Panc1 (cell line): ENCODE measurements around the gene MIER2. TPM values are rescaled to one million over a fixed set of nuclear protein-coding genes. Genes with fewer than 3 reads are reported as not detected.

ENCODE experiments used
- ATAC-seq: fragments of 200-7000 bp; cut with Tn5 transposase; 2 replicates; pipeline ENCODE4 v1.9.1; 2020; ENCODE audit warnings: mild to moderate bottlenecking, moderate library complexity
- BruUV-seq: library from RNA; stranded (reverse); fragments of 400-500 nt; replicated peaks from 2 replicates; lab custom pipeline; 2021; lab: Mats Ljungman, UMichigan
- CTCF ChIA-PET: fragments of 300-600 bp; sonication (Branson Sonifier 250); formaldehyde crosslinking; loops from one replicate; lab custom pipeline; 2022; ENCODE audit warnings: antibody characterized with exemption; lab: Charles Lee
- POLR2A ChIA-PET: fragments of 300-600 bp; sonication (Branson Sonifier 250); formaldehyde crosslinking; loops from one replicate; lab custom pipeline; 2022; ENCODE audit warnings: antibody characterized with exemption; lab: Charles Lee
- DNase-seq: peaks from one replicate; pipeline ENCODE4 v3.0.0-alpha.2; 2010; ENCODE audit warnings: low read depth, low spot score
- H3K27ac ChIP-seq: 2 replicates; pipeline ENCODE4 v1.5.1; 2011; ENCODE audit warnings: mild to moderate bottlenecking, low read length, inconsistent platforms
- H3K27me3 ChIP-seq: fragments of 200-500 bp; sonication (Bioruptor generic); 2 replicates; pipeline ENCODE4 v1.6.0; 2014; ENCODE audit warnings: low read length, inconsistent platforms; ENCODE audit not compliant: control insufficient read depth, insufficient read depth
- H3K36me3 ChIP-seq: fragments of 200-500 bp; sonication (Bioruptor generic); 2 replicates; pipeline ENCODE4 v1.5.1; 2014; ENCODE audit warnings: inconsistent platforms, mild to moderate bottlenecking, low read length, moderate library complexity; ENCODE audit not compliant: control insufficient read depth, insufficient read depth
- H3K4me1 ChIP-seq: 2 replicates; pipeline ENCODE4 v1.5.1; 2011; ENCODE audit warnings: inconsistent platforms, mild to moderate bottlenecking, low read length, moderate library complexity; ENCODE audit not compliant: control insufficient read depth, insufficient read depth
- H3K4me3 ChIP-seq, 2 experiments: 2 replicates each; pipeline ENCODE4 v1.5.1; 2011 to 2012; ENCODE audit warnings: low read depth in 2 of 2, low read length in 2 of 2, mild to moderate bottlenecking in 2 of 2, inconsistent platforms in 1 of 2, moderate library complexity in 1 of 2
- H3K9me3 ChIP-seq: fragments of 200-500 bp; sonication (Bioruptor generic); 2 replicates; pipeline ENCODE4 v1.5.1; 2014; ENCODE audit warnings: low read depth, mild to moderate bottlenecking, inconsistent platforms, low read length, moderate library complexity; ENCODE audit not compliant: control insufficient read depth, insufficient read depth
- POLR2AphosphoS5 ChIP-seq: IDR thresholded peaks from 2 replicates; pipeline ENCODE4 v1.6.1; 2012; ENCODE audit warnings: mild to moderate bottlenecking, low read depth, low read length, moderate library complexity
- SIN3A ChIP-seq: IDR thresholded peaks from 2 replicates; pipeline ENCODE4 v1.6.1; 2012; ENCODE audit warnings: low read depth, mild to moderate bottlenecking, low read length, moderate library complexity, borderline replicate concordance; ENCODE audit not compliant: insufficient read depth
- TCF7L2 ChIP-seq: IDR thresholded peaks from 2 replicates; pipeline ENCODE4 v1.6.1; 2011; ENCODE audit warnings: mild to moderate bottlenecking, low read depth, low read length, inconsistent platforms
- in situ Hi-C: cut with HindIII; loops from 2 replicates; pipeline ENCODE4 v1.10.0; 2016; ENCODE audit warnings: low sequenced_read_pairs, low pct_unique_long_range_greater_than_20kb
- intact Hi-C: fragments of 100-400 bp; cut with micrococcal nuclease; formaldehyde crosslinking; loops from one replicate; pipeline ENCODE4 v1.10.0; 2022; ENCODE audit not compliant: unreplicated experiment
- total RNA-seq: library from RNA; stranded (reverse); gene quantifications from one replicate; pipeline ENCODE4 v1.2.1, GENCODE V29; 2021; ENCODE audit not compliant: unreplicated experiment
- TF ChIP-seq, protein P1 (sequence below): fragments of 450-650 bp; IDR thresholded peaks from 2 replicates; pipeline ENCODE4 v1.5.1; 2017; ENCODE audit warnings: mild to moderate bottlenecking
- TF ChIP-seq, protein P2 (sequence below), 2 experiments: IDR thresholded peaks; 2 replicates each; pipeline ENCODE4 v1.6.1; 2011 to 2012; ENCODE audit warnings: low read depth in 2 of 2, control low read depth in 1 of 2, low read length in 1 of 2, mild to moderate bottlenecking in 1 of 2, moderate library complexity in 1 of 2; ENCODE audit not compliant: insufficient read depth in 1 of 2

MIER2 gene
- total RNA-seq, 1 experiment from 2014 or later: 32.1 TPM

DNA sequence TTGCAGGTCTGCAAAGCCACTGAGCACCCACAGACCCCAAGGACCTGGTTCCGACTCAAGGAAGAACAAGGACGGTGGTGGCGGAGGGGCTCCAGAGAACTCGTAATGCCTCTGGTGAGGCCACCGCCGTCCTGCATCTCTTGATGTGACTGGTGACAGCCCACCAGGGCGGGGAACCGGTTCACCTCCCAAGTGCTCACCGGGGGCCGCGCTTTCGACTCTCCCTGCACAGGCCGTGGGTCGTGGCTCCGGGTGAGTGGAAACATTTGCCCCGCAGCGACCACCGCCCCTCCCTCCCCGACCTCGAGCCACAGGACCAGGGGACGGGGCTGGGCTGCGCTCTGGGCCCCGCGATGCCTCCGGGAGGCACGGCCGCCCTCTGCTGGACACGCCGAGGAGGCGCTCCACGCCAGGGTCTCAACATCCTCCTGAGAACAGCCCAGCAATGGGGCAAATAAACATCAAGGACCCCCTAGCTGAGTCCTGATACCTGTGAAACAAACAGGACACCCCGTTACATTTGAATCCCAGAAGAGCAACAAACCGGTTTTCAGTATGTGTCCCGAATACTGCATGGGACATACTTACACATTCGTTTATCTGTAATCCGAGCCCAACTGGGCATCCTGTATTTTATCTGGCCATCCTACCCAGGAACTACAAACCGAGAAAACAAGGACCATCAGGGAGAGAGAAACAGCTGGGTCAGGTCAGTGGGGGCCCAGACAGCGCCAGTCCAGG is 49.5 kb downstream of the MIER2 start:
- ChIA-PET CTCF (no interaction called here), POLR2A (no interaction called here)
- no TSS peak for BruUV-seq
- in situ Hi-C loops (no loop called here), intact Hi-C loops (no loop called here)
- ATAC-seq (peak; percentile 76), DNase-seq (no peak)
- no peaks in the 10 kb centered on the region for H3K36me3 ChIP-seq
- no peak overlapping the region for H3K27ac ChIP-seq
- no peaks in the 10 kb centered on the region for H3K9me3 ChIP-seq
- TF ChIP-seq SIN3A: no peak
- TF ChIP-seq, protein P1, sequence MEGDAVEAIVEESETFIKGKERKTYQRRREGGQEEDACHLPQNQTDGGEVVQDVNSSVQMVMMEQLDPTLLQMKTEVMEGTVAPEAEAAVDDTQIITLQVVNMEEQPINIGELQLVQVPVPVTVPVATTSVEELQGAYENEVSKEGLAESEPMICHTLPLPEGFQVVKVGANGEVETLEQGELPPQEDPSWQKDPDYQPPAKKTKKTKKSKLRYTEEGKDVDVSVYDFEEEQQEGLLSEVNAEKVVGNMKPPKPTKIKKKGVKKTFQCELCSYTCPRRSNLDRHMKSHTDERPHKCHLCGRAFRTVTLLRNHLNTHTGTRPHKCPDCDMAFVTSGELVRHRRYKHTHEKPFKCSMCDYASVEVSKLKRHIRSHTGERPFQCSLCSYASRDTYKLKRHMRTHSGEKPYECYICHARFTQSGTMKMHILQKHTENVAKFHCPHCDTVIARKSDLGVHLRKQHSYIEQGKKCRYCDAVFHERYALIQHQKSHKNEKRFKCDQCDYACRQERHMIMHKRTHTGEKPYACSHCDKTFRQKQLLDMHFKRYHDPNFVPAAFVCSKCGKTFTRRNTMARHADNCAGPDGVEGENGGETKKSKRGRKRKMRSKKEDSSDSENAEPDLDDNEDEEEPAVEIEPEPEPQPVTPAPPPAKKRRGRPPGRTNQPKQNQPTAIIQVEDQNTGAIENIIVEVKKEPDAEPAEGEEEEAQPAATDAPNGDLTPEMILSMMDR: peak; percentile 92
- no peak overlapping the region for H3K4me3 ChIP-seq
- H3K4me1 ChIP-seq: peaks cover 7% of the 10 kb centered on the region; the same call in 1 of the 2 replicates
- no peaks in the 10 kb centered on the region for H3K27me3 ChIP-seq

DNA sequence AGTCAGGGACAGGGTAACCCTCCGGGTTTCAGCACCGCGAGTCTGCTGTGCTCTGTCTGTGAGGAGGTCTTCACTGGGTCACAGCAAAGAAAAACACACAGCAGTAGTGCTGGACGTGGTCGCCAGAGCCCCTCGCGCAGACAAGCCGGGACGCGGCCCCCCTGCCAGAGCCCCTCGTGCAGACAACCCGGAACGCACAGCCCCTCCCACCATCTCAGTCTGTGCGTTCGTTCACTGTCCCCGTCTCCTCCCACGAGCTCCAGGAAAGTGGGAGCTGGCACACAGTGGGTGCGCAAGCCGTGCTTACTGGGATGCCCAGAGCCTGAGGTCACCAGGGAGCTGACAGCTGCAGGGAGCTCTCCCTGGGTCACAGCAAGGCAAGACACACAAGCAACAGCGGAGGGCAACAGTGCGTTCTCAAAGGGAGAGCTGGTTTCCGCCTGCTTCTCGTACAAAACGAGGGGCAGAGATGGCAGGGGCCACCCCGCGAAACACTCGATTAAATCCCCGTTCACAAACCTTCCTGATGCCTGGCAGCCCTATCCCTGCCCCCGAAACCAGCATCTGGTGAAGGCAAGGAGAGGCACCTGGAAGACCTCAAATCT is 50.2 kb downstream of the MIER2 start:
- H3K36me3 ChIP-seq: no peaks in the 10 kb centered on the region
- H3K4me1 ChIP-seq: peaks cover 7% of the 10 kb centered on the region; the same call in 1 of the 2 replicates
- ATAC-seq (no peak), DNase-seq (no peak)
- no TSS peak for BruUV-seq
- POLR2A ChIA-PET: no interaction called here
- no peak for TF ChIP-seq TCF7L2
- TF ChIP-seq, protein P1: no peak
- TF ChIP-seq SIN3A: no peak
- TF ChIP-seq, protein P2, sequence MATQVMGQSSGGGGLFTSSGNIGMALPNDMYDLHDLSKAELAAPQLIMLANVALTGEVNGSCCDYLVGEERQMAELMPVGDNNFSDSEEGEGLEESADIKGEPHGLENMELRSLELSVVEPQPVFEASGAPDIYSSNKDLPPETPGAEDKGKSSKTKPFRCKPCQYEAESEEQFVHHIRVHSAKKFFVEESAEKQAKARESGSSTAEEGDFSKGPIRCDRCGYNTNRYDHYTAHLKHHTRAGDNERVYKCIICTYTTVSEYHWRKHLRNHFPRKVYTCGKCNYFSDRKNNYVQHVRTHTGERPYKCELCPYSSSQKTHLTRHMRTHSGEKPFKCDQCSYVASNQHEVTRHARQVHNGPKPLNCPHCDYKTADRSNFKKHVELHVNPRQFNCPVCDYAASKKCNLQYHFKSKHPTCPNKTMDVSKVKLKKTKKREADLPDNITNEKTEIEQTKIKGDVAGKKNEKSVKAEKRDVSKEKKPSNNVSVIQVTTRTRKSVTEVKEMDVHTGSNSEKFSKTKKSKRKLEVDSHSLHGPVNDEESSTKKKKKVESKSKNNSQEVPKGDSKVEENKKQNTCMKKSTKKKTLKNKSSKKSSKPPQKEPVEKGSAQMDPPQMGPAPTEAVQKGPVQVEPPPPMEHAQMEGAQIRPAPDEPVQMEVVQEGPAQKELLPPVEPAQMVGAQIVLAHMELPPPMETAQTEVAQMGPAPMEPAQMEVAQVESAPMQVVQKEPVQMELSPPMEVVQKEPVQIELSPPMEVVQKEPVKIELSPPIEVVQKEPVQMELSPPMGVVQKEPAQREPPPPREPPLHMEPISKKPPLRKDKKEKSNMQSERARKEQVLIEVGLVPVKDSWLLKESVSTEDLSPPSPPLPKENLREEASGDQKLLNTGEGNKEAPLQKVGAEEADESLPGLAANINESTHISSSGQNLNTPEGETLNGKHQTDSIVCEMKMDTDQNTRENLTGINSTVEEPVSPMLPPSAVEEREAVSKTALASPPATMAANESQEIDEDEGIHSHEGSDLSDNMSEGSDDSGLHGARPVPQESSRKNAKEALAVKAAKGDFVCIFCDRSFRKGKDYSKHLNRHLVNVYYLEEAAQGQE (IDR thresholded peaks at IDR 0.05; ENCODE audit: insufficient read depth in 1 of 2, low read depth in 2 of 2, low read length in 1 of 2): no peak
- TF ChIP-seq POLR2AphosphoS5: no peak
- CTCF ChIA-PET: no interaction called here
- H3K9me3 ChIP-seq: no peaks in the 10 kb centered on the region
- H3K27ac ChIP-seq: no peak overlapping the region
- in situ Hi-C loops: no loop called here
- no peaks in the 10 kb centered on the region for H3K27me3 ChIP-seq
- intact Hi-C loops: no loop called here
- no peak overlapping the region for H3K4me3 ChIP-seq
